ENCODE data around the gene TCEANC2.
"Not testable (repeated sequence)": the region's sequence is repeated elsewhere in the genome, so short reads cannot be mapped to it uniquely, and the experiment has no call there.

Gene TCEANC2

DNA sequence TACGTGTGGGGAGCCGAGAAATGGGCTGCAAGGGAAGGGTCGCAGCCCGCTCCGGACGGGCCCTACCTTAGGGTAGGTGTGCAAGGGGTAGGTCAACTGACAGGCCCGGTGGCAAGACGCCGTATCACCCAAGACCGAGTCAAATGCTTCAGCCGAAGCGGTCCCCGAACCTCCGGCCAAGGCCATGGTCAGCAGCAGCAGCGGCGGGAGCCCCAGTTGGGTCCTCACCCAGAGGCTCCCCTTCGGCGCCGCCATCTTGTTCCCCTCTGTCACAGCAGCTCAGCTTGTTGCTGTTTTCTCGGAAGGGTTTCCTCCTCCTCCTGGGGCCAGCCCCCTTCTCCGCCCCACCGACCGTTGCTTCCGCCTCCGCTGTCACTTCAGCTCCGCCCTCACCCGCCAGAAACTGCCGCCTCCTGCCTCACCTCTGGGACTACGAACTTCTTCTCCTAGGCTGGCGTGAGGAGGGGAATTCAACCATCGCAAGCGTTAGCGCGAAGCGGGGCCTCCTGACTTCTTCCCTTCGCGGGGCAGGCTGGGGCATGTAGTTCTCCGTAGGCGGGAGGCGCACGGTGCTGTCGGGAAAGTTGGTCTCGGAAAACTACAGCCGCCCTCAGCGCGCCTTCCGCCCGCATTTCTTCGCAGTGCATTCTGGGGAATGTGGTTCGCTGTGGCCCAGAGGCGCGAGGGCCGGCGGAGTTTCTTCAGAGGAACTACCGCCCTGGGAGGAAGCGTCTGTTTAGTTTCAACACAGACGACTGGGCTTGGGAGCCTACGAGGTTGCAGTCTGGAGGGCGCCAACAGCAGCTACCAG, at the start of gene TCEANC2, which contains the start of gene TMEM59:
TSS of gene TCEANC2 (plus strand) at position 675 of the 811 bp plus-strand sequence. CDS start 815 bp downstream, outside the sequence.
TSS of gene TMEM59 (minus strand) at position 271 of the 811 bp plus-strand sequence. CDS start at position 255, 16 bp downstream.
- DNase-seq (ENCODE audit: low read depth in 3 of 3, low spot score in 1 of 3), result peak; percentile 89 to 94 (median 93)

DNA sequence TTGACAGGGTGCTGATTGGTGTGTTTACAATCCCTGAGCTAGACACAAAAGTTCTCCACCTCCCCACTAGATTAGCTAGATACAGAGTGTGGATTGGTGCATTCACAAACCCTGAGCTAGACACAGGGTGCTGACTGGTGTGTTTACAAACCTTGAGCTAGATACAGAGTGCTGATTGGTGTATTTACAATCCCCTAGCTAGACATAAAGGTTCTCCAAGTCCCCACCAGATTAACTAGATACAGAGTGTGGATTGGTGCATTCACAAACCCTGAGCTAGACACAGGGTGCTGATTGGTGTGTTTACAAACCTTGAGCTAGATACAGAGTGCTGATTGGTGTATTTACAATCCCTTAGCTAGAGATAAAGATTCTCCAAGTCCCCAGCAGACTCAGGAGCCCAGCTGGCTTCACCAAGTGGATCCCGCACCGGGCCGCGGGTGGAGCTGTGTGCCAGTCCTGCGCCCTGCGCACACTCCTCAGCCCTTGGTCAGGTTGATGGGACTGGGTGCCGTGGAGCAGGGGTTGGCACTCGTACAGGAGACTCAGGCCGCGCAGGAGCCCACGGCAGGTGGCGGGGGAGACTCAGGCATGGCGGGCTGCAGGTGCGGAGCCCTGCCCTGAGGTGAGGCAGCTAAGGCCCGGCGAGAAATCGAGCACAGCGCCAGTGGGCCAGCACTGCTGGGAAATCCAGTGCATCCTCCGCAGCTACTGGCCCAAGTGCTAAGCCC, 49.5 kb upstream of the TCEANC2 start:
- not testable (repeated sequence) for DNase-seq (ENCODE audit: low read depth in 3 of 3, low spot score in 1 of 3)

GRCh38 chr1:54004481-54005049, 48.8 kb upstream of the TCEANC2 start:
- DNase-seq (ENCODE audit: low read depth in 3 of 3, low spot score in 1 of 3), result no peak

DNA sequence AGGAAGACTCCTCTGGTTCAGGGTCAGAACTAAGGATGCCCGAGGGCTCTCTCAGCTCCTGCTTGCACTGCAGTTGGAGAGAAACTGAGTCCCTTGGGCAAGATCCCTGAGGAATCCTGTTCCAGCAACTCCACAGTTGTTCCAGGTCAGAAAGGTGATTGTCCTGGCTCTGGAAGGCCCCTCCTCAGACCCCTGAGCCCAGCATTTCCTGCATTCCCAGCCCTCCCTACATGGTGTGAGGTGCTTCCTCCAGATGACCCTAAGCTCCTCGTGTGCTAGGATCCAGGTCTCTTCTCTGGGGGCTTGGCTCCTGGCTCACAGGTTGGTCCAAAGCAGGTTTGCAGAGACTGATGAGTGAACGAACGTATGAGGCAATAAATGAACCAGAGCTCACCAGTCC, 46.9 kb upstream of the TCEANC2 start:
- no peak for DNase-seq (ENCODE audit: low read depth in 3 of 3, low spot score in 1 of 3)

- no peak for DNase-seq (ENCODE audit: low read depth in 3 of 3, low spot score in 1 of 3)
Observed at GRCh38 chr1:54007613-54008012, 45.8 kb upstream of the TCEANC2 start.

- DNase-seq (ENCODE audit: low read depth in 3 of 3, low spot score in 1 of 3), result no peak
Observed at GRCh38 chr1:54008876-54009275, 44.5 kb upstream of the TCEANC2 start.

GRCh38 chr1:54009406-54009805, 44.0 kb upstream of the TCEANC2 start:
- no peak for DNase-seq (ENCODE audit: low read depth in 3 of 3, low spot score in 1 of 3)

GRCh38 chr1:54010415-54011117, 42.8 kb upstream of the TCEANC2 start:
- DNase-seq (ENCODE audit: low read depth in 3 of 3, low spot score in 1 of 3), result no peak

DNA sequence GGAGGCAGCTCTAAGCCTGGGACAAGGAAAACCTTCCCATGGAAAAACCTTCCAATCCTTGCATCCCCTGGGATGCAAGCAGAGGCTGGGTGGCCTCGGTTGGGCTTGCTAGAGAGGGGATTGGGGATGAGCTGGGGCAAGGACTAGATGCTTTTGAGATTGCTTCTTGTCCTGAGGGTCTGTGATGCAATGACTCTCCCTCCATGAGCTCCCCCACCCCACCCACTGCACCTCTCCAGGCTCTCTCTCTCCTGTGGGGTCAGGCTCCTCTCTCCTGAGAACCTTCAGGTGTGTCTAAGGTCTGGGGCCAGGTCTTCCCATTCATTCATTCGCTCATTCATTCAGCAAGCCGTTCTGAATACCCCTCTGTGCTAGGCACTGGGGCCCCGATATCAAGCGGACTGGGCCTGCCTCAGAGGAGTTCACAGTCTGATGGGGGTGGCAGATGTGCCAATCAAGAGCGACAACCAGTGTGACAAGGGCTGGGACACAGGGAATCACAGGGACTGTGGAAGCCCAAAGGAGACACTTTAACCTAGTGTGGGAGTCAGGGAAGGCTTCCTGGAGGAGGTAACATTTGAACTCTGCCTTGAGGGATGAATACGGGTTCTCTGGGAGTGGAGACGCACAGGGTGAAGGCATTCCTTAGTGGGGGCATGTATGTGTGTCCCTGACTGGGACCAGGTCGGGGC, 41.9 kb upstream of the TCEANC2 start:
- DNase-seq (ENCODE audit: low read depth in 3 of 3, low spot score in 1 of 3), result no peak

GRCh38 chr1:54012008-54012325, 41.4 kb upstream of the TCEANC2 start:
- DNase-seq (ENCODE audit: low read depth in 3 of 3, low spot score in 1 of 3), result no peak

GRCh38 chr1:54012863-54013262, 40.5 kb upstream of the TCEANC2 start:
- no peak for DNase-seq (ENCODE audit: low read depth in 3 of 3, low spot score in 1 of 3)

GRCh38 chr1:54013393-54014008, 39.9 kb upstream of the TCEANC2 start:
- DNase-seq (ENCODE audit: low read depth in 3 of 3, low spot score in 1 of 3), result no peak

DNA sequence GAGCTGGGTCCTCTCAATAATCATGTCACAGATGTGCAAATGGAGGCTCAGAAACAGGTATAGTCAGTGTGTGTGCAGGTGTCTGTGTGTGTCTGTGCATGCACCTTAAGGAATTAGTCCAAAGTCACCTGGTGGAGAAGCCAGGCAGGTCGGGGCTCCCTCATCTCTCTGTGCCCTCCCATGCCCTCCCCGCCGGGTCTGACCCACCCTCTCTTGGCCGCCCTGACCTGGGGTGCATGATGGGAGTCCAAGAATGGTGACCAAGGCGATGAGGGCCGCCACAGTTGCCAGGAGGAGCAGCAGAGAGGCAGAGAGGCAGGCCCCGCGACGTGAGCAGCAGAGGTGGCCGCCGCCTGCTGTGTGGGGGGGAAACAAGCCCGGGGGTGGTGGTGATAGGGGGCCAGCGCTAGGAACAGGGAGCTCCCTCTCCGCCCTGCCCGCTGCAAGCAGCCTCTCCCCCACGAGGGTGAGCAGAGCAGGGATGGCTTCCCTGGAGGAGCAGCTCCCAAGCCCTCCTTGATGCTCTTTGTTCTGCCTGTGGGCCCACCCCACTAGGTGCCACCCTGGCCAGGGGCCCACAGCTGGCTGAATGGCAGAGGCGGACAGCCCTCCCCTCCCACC, 39.3 kb upstream of the TCEANC2 start:
- no peak for DNase-seq (ENCODE audit: low read depth in 3 of 3, low spot score in 1 of 3)

GRCh38 chr1:54016343-54017282, 36.8 kb upstream of the TCEANC2 start:
- no peak for DNase-seq (ENCODE audit: low read depth in 3 of 3, low spot score in 1 of 3)

DNA sequence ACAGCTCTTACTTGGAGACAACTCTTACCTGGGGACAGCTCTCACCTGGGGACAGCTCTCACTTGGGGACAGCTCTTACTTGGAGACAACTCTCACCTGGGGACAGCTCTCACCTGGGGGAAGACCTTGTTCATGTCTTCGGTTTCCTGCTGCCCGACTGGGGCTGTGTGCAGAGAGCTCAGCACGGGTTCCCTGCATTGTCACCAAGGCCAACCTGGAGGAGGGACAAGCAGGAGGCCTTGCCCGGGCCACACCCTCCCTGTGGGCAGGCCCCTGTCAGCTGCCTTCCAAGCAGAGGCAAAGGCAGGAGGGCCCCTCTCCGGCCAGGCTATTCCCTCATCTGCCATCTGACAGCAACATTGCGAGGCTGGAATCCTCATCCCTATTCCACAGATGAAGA, 35.4 kb upstream of the TCEANC2 start, which contains the start of gene LDLRAD1:
TSS of gene LDLRAD1 (minus strand) at position 208 of the 400 bp plus-strand sequence. CDS start at position 134, 74 bp downstream.
- no peak for DNase-seq (ENCODE audit: low read depth in 3 of 3, low spot score in 1 of 3)

DNA sequence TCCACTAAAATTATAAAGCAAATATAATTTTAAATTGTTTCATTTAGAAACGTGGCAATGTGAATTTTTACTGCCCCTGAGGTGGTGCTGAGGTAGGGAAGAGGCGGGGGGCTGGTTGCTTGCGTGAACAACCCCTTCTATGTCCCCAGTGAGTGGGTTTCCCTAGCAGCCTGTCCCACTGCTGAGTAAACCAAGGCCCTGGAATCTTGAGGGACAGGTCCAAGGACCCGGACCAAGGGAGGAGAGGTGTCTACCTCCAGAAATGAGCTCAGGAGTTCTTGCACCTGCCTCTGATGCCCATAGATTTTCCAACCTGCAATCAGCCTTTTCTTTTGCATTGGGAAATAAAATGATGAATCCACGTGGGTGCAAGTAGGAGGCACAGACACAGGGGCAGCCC, 34.8 kb upstream of the TCEANC2 start:
- no peak for DNase-seq (ENCODE audit: low read depth in 3 of 3, low spot score in 1 of 3)

DNA sequence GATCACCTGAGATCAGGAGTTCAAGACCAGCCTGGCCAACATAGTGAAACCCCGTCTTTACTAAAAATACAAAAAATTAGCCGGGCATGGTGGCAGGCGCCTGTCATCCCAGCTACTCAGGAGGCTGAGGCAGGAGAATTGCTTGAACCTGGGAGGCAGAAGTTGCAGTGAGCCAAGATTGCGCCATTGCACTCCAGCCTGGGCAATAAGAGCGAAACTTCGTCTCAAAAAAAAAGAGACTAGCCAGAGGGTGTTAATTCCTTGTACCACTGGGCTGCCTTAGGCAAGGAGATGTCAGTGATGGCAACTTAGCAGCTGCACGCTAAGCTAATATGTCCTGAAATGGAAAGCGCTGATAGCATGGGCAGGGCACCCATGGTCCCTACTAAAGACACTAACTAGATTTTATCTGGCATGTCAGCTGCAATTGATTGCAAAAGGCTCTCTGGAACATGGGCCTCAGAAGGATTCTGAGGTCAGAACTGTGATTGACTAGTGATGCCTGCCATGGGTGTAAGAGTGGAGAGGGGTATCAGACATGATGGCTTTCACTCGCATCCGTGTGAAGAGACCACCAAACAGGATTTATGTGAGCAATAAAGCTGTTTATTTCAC, 33.7 kb upstream of the TCEANC2 start:
- DNase-seq (ENCODE audit: low read depth in 3 of 3, low spot score in 1 of 3), result not testable (repeated sequence)

DNA sequence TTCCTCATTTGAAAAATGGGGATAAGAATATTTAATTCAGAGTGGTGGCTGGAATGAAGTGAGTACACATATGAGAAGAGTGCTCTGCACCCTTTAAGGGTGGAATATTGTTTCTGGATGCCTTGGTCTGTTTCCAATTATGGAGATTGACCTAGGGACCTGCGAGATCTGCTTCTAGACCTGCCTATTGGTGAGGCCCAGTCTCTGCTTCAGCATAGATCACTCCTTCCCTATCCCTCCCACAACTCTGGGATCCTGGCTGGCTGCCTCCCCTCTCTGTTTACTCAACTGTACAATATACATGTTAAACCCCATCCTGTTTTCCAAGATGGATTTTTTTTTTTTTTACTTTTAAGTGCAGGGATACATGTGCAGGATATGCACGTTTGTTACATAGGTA, 29.1 kb upstream of the TCEANC2 start:
- DNase-seq (ENCODE audit: low read depth in 3 of 3, low spot score in 1 of 3), result no peak

Data from stimulated activated CD4-positive, alpha-beta T cell treated with anti-CD3 and anti-CD28 coated beads, TNF-alpha, amount 100 ng/mL, for 1 hour (primary cell).